Pulmonary artery endothelial cell (primary cell): ENCODE results near the gene CXorf58. TPM values are rescaled to one million over a fixed set of nuclear protein-coding genes. Genes with fewer than 3 reads are reported as not detected.
A peak's percentile ranks its signal among the peaks of the same experiment; 100 is the strongest.
"Not testable (repeated sequence)": the region's sequence is repeated elsewhere in the genome, so short reads cannot be mapped to it uniquely, and the experiment has no call there.

Source experiments
- DNase-seq: peaks from one replicate; pipeline ENCODE4 v3.0.0-alpha.2; 2011; ENCODE audit warnings: low read depth, low spot score
- total RNA-seq: library from RNA; depleted of rRNA; stranded (reverse); fragments of >200 nt; gene quantifications from 2 replicates; pipeline ENCODE4 v1.2.3, GENCODE V29; 2014

The CXorf58 gene, protein sequence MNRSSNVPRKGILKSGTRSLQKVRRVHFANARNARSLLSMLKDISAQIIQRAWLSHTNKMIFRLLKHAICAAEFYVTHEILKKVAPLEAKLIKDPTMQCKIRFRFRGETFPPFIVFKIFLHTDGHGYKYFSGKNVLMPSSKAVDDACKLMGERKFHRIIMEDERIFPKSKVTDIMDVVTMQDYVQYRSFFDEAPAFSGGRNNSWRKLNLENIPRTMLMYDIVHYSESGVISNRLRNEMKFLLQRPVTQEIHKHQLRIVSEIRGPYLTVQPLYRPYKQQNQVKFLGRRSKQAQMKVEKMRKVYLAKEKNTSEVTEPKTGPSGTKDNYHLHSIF
- total RNA-seq, result not detected in 2 replicates

DNA sequence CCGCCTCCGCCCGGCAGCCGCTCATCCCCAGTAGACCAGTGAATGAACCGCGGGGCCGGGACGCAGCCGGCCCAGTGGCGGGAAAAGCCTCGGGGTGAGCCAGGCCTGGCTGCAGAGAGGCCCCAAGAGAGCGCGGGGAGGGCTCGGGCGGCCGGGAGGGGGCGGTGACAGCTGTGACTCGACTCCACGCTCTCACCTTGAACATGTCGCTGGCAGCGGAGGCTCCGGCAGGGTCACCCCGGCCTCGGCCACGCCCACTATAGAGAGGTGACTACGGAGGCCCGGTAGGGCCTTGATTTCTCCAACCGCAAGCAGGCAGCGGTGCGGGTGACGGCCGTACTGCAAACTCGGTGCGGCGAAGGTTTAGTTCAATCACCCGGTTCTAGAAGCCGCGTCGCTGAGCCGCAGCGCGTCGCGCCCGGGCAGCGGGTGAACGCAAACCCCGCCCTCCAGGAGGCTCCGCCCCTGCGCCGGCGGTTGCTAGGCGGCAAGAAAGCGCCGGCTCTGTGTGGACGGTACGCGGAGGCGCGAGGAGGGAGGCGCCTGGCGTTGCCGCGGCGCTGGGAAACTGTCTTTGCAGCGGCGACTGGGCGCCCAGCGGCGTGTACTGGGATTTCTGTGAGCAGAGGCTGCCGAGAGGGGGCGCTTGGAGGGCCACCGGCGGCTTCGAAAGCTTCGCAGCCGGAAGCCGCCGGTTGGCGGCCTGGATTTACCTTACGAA, at the start of gene CXorf58, which contains the start of gene APOO:
Gene CXorf58 (plus strand): TSS at position 509 of the 721 bp plus-strand sequence. CDS start 2,297 bp downstream, outside the sequence.
Gene APOO (minus strand): TSS at position 441 of the 721 bp plus-strand sequence. CDS start 236 bp downstream, at position 205.
- DNase-seq, result peak; percentile 74

DNA sequence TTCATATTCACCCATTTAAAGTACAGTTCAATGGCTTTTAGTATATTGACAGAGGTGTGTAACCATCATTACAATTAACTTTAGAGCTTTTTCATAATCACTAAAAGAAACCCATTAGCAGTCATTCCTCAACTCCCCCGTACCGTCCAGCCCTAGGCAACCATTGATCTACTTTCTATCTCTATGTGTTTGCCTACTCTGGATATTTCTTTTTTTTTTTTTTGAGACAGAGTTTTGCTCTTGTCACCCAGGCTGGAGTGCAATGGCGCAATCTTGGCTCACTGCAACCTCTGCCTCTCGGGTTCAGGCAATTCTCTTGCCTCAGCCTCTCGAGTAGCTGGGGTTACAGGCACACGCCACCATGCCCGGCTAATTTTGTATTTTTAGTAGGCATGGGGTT, 48.6 kb upstream of the CXorf58 start:
- DNase-seq, result not testable (repeated sequence)

DNA sequence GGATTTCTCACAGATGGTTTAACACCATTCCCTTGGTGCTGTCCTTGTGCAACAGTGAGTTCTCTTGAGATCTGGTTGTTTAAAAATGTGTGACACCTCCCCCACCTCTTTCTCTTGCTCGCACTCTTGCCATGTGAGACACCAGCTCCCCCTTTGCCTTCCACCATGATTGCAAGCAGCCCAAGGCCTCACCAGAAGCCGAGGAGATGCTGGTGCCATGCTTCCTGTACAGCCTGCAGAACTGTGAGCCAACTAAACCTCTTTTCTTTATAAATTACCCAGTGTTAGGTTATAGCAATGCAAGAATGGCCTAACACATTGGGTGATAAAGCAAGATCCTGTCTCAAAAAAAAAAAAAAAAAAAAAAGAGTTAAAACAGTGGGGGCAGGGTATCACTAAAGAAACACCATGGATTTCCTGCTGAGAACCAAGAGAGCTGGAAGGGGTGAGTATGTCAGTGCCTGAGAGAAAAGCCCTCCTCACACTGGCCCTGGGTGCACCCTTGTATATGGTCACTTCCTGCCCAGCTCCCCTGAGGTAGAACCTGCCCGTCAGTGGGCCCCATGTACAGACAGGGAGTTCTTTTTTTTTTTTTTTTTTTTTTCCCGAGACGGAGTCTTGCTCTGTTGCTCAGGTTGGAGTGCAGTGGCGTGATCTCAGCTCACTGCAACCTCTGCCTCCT, 46.5 kb upstream of the CXorf58 start:
- DNase-seq, result no peak

DNA sequence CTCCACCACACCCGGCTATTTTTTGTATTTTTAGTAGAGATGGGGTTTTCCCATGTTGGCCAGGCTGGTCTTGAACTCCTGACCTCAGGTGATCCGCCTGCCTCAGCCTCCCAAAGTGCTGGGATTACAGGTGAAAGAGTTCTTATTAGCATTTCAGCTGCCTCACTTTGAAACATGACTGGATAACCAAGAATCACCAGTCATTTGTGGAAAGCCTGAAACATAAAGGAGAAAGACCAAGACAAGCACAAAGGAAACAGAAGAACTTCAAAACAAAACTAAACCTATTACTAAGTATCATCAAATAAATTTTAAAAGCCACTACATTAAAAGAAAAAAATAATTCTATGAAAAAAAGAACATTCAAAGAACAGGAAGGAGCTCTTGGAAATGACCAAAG, 45.9 kb upstream of the CXorf58 start:
- DNase-seq, result not testable (repeated sequence)

DNA sequence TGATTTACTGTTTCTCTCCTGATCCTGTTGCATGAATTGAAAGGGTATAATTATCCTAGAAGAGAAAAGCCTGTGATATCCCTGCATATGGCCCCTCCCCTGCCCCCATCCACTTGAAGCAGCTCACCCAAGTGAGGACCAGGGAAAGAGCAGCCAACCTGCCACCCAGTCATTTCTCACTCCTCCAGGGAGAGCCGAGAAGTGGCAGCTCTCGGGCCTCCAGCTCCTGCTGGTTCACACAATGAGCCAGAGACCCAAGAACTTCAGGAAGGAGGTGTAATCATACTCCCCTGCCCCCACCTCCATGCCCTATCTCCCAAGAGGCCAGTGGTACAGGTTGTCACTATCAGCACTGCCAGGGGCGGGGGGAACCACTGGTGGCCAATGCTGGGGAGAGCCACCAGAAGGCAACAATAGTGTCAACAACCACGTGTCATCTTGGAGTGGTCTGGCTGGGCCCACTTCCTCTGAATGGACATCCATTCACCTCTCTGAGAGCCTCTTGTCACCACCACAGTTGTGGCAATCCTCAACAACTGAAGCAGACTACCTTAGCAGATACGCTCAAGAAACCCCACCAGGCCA, 43.0 kb upstream of the CXorf58 start:
- DNase-seq, result no peak

DNA sequence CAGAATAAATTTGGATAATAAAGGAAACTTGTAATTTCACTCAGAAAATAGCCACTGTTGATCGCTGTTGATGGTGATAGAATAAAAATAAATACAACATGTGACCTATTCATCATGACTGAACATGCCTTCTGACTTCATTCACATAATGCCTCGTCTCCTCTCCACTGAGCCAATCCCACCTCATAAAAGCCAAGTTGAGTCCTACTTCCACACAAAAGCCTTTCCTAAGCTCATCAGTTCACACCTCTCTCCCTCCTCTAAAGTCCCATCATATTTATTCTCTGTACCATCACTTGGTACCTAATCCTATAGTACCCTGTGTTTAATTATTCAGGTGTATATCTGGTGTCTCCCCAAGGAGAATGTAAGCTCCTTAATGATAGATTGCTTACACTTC, 37.8 kb upstream of the CXorf58 start:
- DNase-seq, result no peak

DNA sequence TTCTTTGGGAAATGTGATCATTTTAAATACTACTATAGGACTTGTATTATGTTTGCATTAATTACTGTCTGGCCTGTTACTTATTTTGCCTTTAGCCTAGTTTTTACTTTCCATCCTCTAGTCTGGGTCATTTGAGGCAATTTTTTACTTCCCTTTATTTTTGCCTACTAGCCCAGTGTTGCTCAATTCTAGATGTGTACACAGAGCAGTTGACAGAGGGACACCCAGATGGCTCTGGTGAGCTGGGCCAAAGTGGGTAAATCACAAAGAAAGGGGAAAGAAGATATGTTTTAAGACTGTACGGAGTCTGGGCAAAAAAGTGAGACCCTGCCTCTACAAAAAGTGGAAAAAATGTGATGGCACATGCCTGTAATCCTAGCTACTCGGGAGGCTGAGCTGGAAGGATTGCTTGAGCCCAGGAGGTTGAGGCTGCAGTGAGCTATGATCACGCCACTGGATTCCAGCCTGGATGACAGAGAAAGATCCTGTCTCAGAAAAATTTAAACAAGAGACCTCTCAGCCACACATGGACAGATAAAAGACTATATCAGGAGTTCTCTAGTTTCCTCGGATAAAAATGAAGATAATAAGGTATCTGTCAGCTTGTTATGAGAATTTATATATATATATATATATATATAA, 35.8 kb upstream of the CXorf58 start:
- no peak for DNase-seq

DNA sequence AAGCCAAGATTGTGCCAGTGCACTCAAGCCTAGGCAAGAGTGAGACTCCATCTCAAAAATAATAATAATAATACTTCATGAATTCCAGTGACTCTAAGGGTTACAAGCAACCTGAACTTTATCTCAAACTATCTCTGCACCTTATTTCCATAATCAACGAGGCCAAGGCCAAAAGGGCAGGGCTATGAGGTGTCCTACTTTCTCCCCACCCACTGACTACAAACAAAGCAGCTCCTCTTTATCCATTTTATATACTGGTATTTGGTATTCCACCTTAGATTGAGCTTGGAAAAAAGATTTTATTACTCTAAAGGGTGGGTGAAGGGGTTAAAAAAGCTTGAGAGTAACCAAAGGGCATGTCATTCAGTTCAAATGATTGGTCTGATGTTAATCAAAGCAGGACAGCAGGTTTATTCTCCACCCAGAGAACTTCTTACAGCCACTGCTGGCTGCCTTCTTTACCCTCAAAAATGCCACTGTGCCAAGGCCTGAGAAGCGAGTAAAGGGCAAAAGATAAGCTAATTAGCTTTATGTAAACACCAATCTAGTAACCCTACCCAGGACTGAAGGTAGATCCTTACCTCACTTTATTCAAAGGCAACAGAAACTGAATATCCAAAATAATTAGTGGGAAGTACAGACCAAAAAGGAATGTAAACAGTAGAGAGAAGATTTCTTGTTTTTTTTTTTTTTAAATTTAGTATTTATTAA, 28.3 kb upstream of the CXorf58 start:
- no peak for DNase-seq

DNA sequence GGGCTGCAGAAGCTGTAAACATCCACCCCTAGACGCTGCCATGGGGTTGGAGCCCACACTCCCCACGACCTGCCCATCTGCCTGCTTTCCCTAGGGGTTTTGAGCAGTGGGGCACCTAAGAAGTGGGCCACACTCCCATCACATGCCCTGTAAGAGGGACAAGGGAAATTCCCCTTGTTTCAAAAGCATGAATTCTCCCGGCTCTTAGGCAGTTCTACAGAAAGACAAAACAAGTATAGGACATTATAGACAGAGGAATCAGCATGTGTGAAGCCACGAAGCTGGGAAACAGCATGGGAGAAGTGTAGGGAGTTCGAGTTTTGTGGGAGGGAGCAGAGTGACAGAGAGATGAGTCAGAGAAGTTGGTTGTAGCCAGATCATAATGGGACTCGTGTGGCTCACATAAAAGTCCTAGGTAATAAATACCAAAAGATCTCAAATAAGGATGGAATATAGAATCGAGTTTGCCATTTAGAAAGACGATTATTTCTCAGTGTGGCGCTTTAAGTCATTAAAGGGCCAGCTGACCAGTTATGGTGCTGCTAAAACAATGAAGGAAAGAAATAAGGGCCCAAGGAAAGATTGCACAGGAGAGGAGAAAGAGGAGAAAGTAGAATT, 24.0 kb upstream of the CXorf58 start:
- DNase-seq, result no peak

DNA sequence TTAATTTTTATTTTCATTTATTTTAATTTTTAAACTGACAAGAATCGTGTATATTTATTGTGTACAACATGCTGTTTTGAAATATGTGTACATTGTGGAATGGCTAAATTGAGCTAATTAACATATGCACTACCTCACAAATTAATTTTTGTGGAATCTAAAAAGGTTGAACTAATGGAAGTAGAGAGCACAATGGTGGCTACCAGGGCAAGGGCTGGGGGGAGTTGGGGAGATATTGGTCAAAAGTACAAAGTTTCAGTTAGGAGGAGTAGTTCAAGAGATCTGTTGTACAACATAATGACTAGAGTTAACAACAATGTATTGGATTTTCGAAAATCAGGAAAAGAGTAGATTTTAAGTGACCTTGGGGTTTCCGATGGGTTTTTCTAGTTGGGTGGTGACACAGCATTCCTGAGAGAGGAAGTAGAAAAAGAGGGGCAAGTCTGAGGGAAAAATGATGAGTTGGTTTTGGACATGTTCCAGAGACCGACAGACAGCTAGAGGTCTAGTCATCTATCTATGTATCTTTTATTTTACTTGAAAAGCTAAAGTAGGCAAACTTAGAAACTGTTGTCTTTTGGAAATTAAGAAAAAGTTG, 23.3 kb upstream of the CXorf58 start:
- no peak for DNase-seq

DNA sequence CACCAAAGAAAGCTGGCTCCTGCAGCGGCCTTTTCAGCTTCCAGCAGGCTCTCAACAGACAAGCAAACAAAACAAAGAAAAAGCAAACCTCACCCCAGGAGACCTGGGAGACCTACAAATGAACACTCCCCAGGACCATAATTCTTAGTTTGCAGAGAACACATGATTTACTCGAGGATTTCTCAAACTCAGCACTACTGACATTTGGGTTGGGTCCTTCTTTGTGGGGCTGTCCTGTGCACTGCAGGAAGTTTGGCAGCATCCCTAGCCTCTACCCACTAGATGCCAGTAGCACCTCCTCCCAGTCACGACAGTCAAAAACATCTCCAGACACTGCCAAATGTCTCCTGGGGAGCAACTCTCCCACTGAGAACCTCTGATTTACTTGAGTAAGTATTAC, 22.0 kb upstream of the CXorf58 start:
- no peak for DNase-seq

DNA sequence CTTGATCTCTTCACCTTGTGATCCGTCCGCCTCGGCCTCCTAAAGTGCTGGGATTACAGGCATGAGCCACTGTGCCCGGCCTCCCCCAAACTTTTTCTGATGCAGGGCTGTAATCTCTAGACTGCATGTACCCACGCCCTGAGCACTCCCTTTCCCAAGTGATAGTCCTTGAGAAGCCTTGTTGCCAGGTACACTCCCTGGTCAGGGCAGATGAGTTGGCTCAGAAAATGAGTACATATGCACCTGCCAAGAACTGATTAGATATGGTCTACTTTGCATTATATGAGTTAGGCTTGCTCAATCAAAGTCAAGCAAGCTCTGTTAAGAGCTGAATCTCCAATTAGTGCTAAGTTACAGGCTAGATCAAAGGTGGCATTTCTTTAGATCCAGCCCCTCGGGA, 20.4 kb upstream of the CXorf58 start:
- DNase-seq, result no peak

DNA sequence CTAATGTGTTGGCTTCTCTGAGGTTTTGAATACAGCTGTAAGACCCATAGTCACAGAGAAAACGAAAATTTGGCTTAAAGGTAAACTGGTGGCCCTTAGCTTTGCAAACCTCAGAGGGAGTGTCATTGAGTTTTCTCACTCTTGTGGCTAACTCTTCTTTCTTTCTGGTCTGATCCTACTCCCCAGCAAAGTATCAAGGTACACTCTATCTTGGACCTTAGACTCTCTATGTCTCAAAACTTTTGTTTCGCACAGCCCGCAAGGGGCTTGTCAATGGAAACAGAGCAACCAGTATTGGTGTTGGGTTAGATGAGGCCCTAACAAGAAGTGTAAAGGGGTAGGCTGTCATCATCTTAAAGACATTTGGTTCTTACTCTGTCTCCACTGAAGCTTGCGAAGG, 19.9 kb upstream of the CXorf58 start:
- no peak for DNase-seq

DNA sequence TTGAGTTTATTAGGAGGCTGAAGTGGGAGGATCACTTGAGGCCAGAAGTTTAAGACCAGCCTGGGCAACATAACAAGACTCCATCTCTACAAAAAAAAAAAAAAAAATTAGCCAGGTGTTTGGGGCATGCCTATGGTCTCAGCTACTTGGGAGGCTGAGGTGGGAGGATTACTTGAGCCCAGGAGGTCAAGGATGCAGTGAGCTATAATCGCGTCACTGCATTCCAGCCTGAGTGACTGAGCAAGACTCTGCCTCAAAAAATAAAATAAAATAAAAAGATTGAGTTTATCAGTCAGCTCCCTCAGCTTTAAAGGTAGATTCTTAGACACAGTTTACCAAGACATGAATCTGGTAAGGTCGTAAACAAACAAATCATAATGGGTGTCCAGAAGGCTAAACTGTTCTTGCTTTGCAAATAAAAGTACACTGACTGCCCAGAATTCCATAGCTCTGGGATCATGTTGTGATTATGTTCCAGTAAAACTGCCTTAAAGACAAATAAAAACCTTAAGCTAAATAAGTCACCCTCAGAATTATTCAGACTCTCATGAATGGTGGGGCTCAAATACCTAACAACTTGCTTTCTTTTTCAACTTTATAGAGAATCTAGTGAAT, 18.8 kb upstream of the CXorf58 start:
- DNase-seq, result no peak

DNA sequence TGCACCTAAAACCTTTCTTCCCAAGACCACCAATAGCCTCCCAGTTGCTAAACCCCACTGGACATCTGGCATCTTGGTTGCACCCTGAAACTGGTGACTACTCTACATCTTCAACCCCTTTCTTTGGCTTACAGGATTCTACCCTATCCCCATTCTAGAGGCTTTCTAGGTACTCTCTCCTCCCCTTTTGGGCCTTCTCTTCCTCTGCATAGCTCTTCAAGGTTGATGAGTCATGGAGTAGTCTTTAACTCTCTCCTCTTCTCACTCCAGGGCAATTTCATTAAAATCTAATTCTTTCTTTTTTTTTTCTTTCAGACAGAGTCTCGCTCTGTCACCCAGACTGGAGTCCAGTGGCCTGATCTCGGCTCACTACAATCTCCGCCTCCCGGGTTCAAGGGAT, 16.9 kb upstream of the CXorf58 start:
- DNase-seq, result no peak

DNA sequence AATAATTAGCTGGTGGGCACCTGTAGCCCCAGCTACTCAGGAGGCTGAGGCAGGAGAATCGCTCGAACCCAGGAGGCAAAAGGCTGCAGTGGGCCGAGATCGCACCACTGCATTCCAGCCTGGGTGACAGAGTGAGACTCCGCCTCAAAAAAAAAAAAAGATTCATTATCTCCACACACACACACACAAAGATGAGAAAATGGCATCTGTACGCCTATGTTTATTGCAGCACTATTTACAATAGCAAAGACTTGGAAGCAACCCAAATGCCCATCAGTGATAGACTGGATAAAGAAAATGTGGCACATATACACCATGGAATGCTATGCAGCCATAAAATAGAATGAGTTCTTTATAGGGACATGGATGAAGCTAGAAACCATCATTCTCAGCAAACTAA, 12.8 kb upstream of the CXorf58 start:
- not testable (repeated sequence) for DNase-seq

DNA sequence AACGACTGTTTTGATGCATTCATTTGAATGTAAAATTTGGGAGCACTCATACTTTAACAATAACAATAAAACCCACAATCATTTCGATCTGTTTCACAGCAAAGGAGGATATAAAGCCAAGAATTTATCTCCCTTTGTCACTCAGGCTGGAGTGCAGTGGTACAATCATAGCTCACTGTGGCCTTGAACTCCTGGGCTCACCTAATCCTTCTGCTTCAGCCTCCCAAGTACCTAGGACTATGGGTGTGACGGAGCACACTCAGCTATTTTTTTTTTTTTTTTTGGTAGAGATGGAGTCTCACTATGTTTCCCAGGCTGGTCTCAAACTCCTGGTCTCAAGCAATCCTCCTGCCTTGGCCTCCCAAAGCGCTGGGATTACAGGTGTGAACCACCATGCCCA, 11.3 kb upstream of the CXorf58 start:
- not testable (repeated sequence) for DNase-seq

DNA sequence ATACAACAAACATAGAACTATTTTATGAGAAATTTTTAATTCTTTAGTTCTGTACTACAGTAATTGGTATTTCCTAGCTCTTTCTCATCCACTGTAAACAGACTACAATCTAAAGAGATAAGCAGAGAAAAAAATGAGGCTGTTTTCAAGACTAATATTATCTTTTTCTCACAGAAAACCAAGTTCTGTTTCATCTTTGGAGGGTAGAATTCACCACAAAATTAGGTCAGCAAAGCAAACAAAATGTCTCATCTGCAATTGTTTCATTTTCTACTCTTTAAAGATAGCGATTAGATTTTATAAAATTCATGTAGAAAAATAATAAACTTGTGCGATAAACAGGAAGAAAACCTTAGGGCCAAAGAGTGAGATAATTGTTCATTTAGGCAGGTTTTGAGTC, 10.8 kb upstream of the CXorf58 start:
- DNase-seq, result no peak

DNA sequence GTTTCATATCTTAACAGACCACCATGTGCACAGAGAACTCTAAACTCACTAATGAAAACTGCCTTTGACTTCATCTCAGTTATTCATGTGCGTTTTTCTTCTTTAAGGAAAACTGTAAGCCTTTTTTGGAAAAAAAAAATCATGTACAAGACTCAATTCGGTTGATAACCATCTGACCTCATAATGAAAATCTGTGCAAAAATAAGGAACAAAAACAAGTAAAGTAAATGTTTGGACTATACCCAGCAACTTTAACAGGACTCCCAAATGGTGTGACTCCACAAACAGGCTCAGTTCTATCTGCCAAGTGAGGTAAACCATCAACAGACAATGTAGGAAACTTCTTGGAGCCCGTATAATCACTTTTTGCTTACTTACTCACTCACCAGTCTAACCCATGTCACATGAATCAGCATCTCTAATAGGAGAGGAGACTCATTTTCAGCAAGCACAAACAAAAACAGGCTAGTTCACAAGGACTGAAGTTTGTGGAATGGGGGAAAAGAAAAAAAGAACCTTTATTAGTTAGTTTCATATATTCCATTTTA, 9.3 kb upstream of the CXorf58 start:
- no peak for DNase-seq
